Thyroid gland (tissue), 4 donors: ENCODE measurements around the gene YTHDC2. TPM values are rescaled to one million over a fixed set of nuclear protein-coding genes. Genes with fewer than 3 reads are reported as not detected.

Source experiments
- DNase-seq, 2 donors: peaks; one replicate each; pipeline ENCODE4 v3.0.0-alpha.2; 2019
- H3K27ac ChIP-seq, 3 donors: fragments of 200-600 bp; sonication (generic); 1 replicate in 2 of 3; 2 replicates in 1 of 3; pipeline ENCODE4 v1.5.1; 2016 to 2019; ENCODE audit warnings: mild to moderate bottlenecking in 1 of 3, moderate library complexity in 1 of 3
- H3K27me3 ChIP-seq: fragments of 200-600 bp; sonication (generic); one replicate; pipeline ENCODE4 v1.5.1; 2019
- H3K36me3 ChIP-seq, 2 donors: fragments of 200-600 bp; sonication (generic); one replicate each; pipeline ENCODE4 v1.5.1; 2016 to 2019
- H3K4me1 ChIP-seq, 2 donors: fragments of 200-600 bp; sonication (generic); one replicate each; pipeline ENCODE4 v1.5.1; 2017 to 2019
- H3K4me3 ChIP-seq, 3 donors: fragments of 200-600 bp; sonication (generic); replicated peaks in 1 of 3; 1 replicate in 2 of 3; 2 replicates in 1 of 3; pipeline ENCODE4 v1.5.1; 2016; ENCODE audit warnings: mild to moderate bottlenecking in 1 of 3
- H3K9me3 ChIP-seq: fragments of 200-600 bp; sonication (generic); one replicate; pipeline ENCODE4 v1.5.1; 2017
- CTCF ChIP-seq, 6 experiments: fragments of 200-600 bp in 3 of 6; fragments of 450-650 bp in 3 of 6; sonication (generic) in 3 of 6; IDR thresholded peaks; one replicate each; pipeline ENCODE4 v1.5.1; 2016 to 2019; ENCODE audit warnings: antibody characterized with exemption in 6 of 6, mild to moderate bottlenecking in 2 of 6, inconsistent platforms in 1 of 6, moderate library complexity in 1 of 6
- POLR2A ChIP-seq, 2 donors: fragments of 450-650 bp; IDR thresholded peaks; one replicate each; pipeline ENCODE4 v1.6.1; 2017; ENCODE audit warnings: antibody characterized with exemption in 2 of 2, mild to moderate bottlenecking in 2 of 2, moderate library complexity in 1 of 2
- WGBS, 2 donors: methylation state at CpG; one replicate each; pipeline ENCODE4 v1.1.5; 2017; 5-methylcytosine and 5-hydroxymethylcytosine counted together
- intact Hi-C: fragments of 100-400 bp; cut with DNase I; formaldehyde crosslinking; loops from one replicate; pipeline ENCODE4 v1.15.1; 2023
- total RNA-seq, 4 donors: library from RNA; depleted of rRNA; stranded (reverse); fragments of >200 nt; gene quantifications; one replicate each; pipeline ENCODE4 v1.2.3, GENCODE V29; 2016

Gene YTHDC2
- total RNA-seq, 4 donors from 2014 or later: 29.6 to 55.6 (median 41.7) TPM

GRCh38 chr5:113546703-113547183, 33.2 kb downstream of the YTHDC2 start:
- intact Hi-C loops: no loop called here
- H3K27me3 ChIP-seq: no peaks in the 10 kb centered on the region
- peaks cover 7 to 9% of the 10 kb centered on the region in 2 donors for H3K36me3 ChIP-seq
- H3K27ac ChIP-seq: no peak overlapping the region
- no peak overlapping the region for H3K4me3 ChIP-seq
- WGBS, 2 donors: 87 to 90% methylated on average over 3 of the region's 3 CpGs
- no peaks in the 10 kb centered on the region for H3K9me3 ChIP-seq
- no peaks in the 10 kb centered on the region for H3K4me1 ChIP-seq
- TF ChIP-seq CTCF (IDR thresholded peaks at IDR 0.05): no peak
- no peak for TF ChIP-seq POLR2A (IDR thresholded peaks at IDR 0.05)
- DNase-seq: no peak

GRCh38 chr5:113548396-113548795, 34.9 kb downstream of the YTHDC2 start:
- Histone ChIP-seq H3K9me3 (no peaks in the 10 kb centered on the region), H3K36me3 (peaks cover 7 to 12% of the 10 kb centered on the region in 2 donors), H3K27ac (no peak overlapping the region), H3K4me1 (no peaks in the 10 kb centered on the region), H3K27me3 (no peaks in the 10 kb centered on the region), H3K4me3 (no peak overlapping the region)
- no peak for DNase-seq
- no peak for TF ChIP-seq POLR2A (IDR thresholded peaks at IDR 0.05)
- TF ChIP-seq CTCF (IDR thresholded peaks at IDR 0.05): no peak
- intact Hi-C loops: no loop called here
- 98 to 99% methylated on average over 2 of the region's 2 CpGs for WGBS, 2 donors

GRCh38 chr5:113552137-113552536, 38.6 kb downstream of the YTHDC2 start:
- H3K36me3 ChIP-seq: peaks cover 15 to 28% of the 10 kb centered on the region in 2 donors
- TF ChIP-seq CTCF (IDR thresholded peaks at IDR 0.05): no peak
- no peak for TF ChIP-seq POLR2A (IDR thresholded peaks at IDR 0.05)
- no peaks in the 10 kb centered on the region for H3K27me3 ChIP-seq
- no peaks in the 10 kb centered on the region for H3K4me1 ChIP-seq
- H3K9me3 ChIP-seq: no peaks in the 10 kb centered on the region
- no peak overlapping the region for H3K27ac ChIP-seq
- 95 to 98% methylated on average over 1 of the region's 1 CpG for WGBS, 2 donors
- intact Hi-C loops: no loop called here
- DNase-seq: no peak
- H3K4me3 ChIP-seq: no peak overlapping the region

GRCh38 chr5:113552620-113553019, 39.1 kb downstream of the YTHDC2 start:
- Histone ChIP-seq H3K4me3 (no peak overlapping the region), H3K9me3 (no peaks in the 10 kb centered on the region), H3K27me3 (no peaks in the 10 kb centered on the region), H3K36me3 (peaks cover 15 to 28% of the 10 kb centered on the region in 2 donors), H3K27ac (no peak overlapping the region), H3K4me1 (no peaks in the 10 kb centered on the region)
- DNase-seq: no peak
- intact Hi-C loops: no loop called here
- TF ChIP-seq POLR2A (IDR thresholded peaks at IDR 0.05) (no peak), CTCF (IDR thresholded peaks at IDR 0.05) (no peak)

GRCh38 chr5:113562828-113563400, 49.4 kb downstream of the YTHDC2 start:
- H3K36me3 ChIP-seq: peaks cover 6 to 8% of the 10 kb centered on the region in 2 donors
- intact Hi-C loops: no loop called here

More at GRCh38 chr5:113562828-113563400, 49.4 kb downstream of the YTHDC2 start:
- no peak overlapping the region for H3K4me3 ChIP-seq
- no peak for TF ChIP-seq CTCF (IDR thresholded peaks at IDR 0.05)
- no peak for TF ChIP-seq POLR2A (IDR thresholded peaks at IDR 0.05)
- H3K27ac ChIP-seq: no peak overlapping the region
- H3K9me3 ChIP-seq: no peaks in the 10 kb centered on the region
- H3K4me1 ChIP-seq: no peaks in the 10 kb centered on the region
- WGBS, 2 donors: 96% methylated on average over 3 of the region's 3 CpGs
- no peak for DNase-seq
- H3K27me3 ChIP-seq: no peaks in the 10 kb centered on the region
